K562 (cell line): ENCODE data around the gene CEP78. TPM values are rescaled to one million over a fixed set of nuclear protein-coding genes. Genes with fewer than 3 reads are reported as not detected.

Experiments
- ATAC-seq: fragments of 200-7000 bp; cut with Tn5 transposase; 3 replicates; pipeline ENCODE4 v1.9.1; 2020; ENCODE audit warnings: moderate library complexity
- BruUV-seq: library from RNA; stranded (reverse); fragments of 400-500 nt; replicated peaks from 2 replicates; lab custom pipeline; 2021; lab: Mats Ljungman, UMichigan
- CTCF ChIA-PET: fragments of 300-600 bp; formaldehyde crosslinking; extraction: SDS; loops from one replicate; lab custom pipeline; 2021; ENCODE audit warnings: low intra/inter-chr PET ratio; lab: Yijun Ruan, JAX
- POLR2A ChIA-PET: fragments of 300-600, 350-650 bp; sonication (Branson Sonifier 250); formaldehyde crosslinking; extraction: SDS; loops from one replicate; lab custom pipeline; 2021; ENCODE audit warnings: antibody characterized with exemption, inconsistent platforms; lab: Yijun Ruan, JAX
- DNase-seq, 4 experiments: peaks; one replicate each; pipeline versions ENCODE4 v3.0.0 to v3.0.0-alpha.2; 2011 to 2018; ENCODE audit warnings: low spot score in 3 of 4, mixed read lengths in 3 of 4; ENCODE audit errors: extremely low read depth in 1 of 4
- FAIRE-seq: peaks from 2 replicates; lab custom pipeline; 2011; peaks lifted over from hg19 to GRCh38; lab: Jason Lieb, UNC
- H2AFZ ChIP-seq: 2 replicates; pipeline ENCODE4 v1.6.0; 2011; ENCODE audit warnings: low read depth, low read length, control low read depth, inconsistent platforms
- H3K27ac ChIP-seq: fragments of 200-600 bp; 3 replicates; pipeline ENCODE4 v1.8.0; 2011; ENCODE audit warnings: low read depth, mild to moderate bottlenecking, control low read depth, inconsistent platforms, low read length, moderate library complexity, mixed read lengths; ENCODE audit errors: extremely low read depth
- H3K27me3 ChIP-seq, 2 experiments: fragments of 300-600 bp in 1 of 2; 2 replicates in 1 of 2; 3 replicates in 1 of 2; pipeline versions ENCODE4 v1.6.0 to v1.8.0; 2011; ENCODE audit warnings: inconsistent platforms in 2 of 2, low read length in 2 of 2, mild to moderate bottlenecking in 1 of 2, mixed read lengths in 1 of 2, moderate library complexity in 1 of 2; ENCODE audit not compliant: control insufficient read depth in 2 of 2, insufficient read depth in 2 of 2
- H3K36me3 ChIP-seq: fragments of 300-600 bp; 3 replicates; pipeline ENCODE4 v1.8.0; 2011; ENCODE audit warnings: mild to moderate bottlenecking, low read length, inconsistent platforms; ENCODE audit not compliant: control insufficient read depth, insufficient read depth
- H3K4me1 ChIP-seq, 2 experiments: fragments of 200-600 bp in 1 of 2; replicated peaks in 1 of 2; 2 replicates in 1 of 2; 3 replicates in 1 of 2; pipeline versions ENCODE4 v1.5.1 to v1.8.0; 2011; ENCODE audit warnings: inconsistent platforms in 2 of 2, low read length in 2 of 2, mild to moderate bottlenecking in 1 of 2, mixed read lengths in 1 of 2, moderate library complexity in 1 of 2; ENCODE audit not compliant: control insufficient read depth in 2 of 2, insufficient read depth in 2 of 2
- H3K4me2 ChIP-seq: 2 replicates; pipeline ENCODE4 v1.6.1; 2011; ENCODE audit warnings: low read length, control low read depth, inconsistent platforms, mixed read lengths; ENCODE audit not compliant: insufficient read depth
- H3K4me3 ChIP-seq: fragments of 200-600 bp; sonication (generic), shearing (Covaris generic); 2 replicates; pipeline ENCODE4 v1.5.1; 2016; ENCODE audit warnings: control low read depth, inconsistent platforms
- H3K79me2 ChIP-seq: fragments of 200-600 bp; 3 replicates; pipeline ENCODE4 v1.8.0; 2011; ENCODE audit warnings: low read length, inconsistent platforms; ENCODE audit not compliant: control insufficient read depth, insufficient read depth
- H3K9ac ChIP-seq, 2 experiments: 2 replicates each; pipeline versions ENCODE4 v1.6.0 to v1.6.1; 2011; ENCODE audit warnings: low read depth in 2 of 2, low read length in 2 of 2, control low read depth in 1 of 2, inconsistent platforms in 1 of 2, mild to moderate bottlenecking in 1 of 2, mixed read lengths in 1 of 2; ENCODE audit not compliant: insufficient read depth in 1 of 2
- H3K9me1 ChIP-seq: one replicate; pipeline ENCODE4 v1.6.0; 2011; ENCODE audit warnings: inconsistent platforms, mild to moderate bottlenecking, low read length, moderate library complexity; ENCODE audit not compliant: control insufficient read depth, insufficient read depth
- H3K9me3 ChIP-seq: replicated peaks from 2 replicates; pipeline ENCODE4 v1.5.1; 2011; ENCODE audit warnings: low read depth, low read length, inconsistent platforms; ENCODE audit not compliant: control insufficient read depth, insufficient read depth
- H4K20me1 ChIP-seq: replicated peaks from 2 replicates; pipeline ENCODE4 v1.6.1; 2011; ENCODE audit warnings: low read length, inconsistent platforms, mixed read lengths; ENCODE audit not compliant: control insufficient read depth, insufficient read depth
- BRCA1 ChIP-seq, 2 experiments: fragments of 450-650 bp in 1 of 2; sonication (generic) in 1 of 2; formaldehyde crosslinking in 1 of 2; IDR thresholded peaks; 2 replicates each; pipeline versions ENCODE4 v1.5.0 to v1.6.1; 2017 to 2020; ENCODE audit warnings: mild to moderate bottlenecking in 1 of 2, missing genetic modification reagents in 1 of 2
- CBFB ChIP-seq: sonication (generic); formaldehyde crosslinking; IDR thresholded peaks from 2 replicates; pipeline ENCODE4 v1.4.0; 2020; ENCODE audit warnings: mild to moderate bottlenecking, missing genetic modification reagents
- CCAR2 ChIP-seq: fragments of 200-400 bp; formaldehyde crosslinking; IDR thresholded peaks from 2 replicates; pipeline ENCODE4 v1.6.1; 2017; ENCODE audit warnings: mild to moderate bottlenecking, low read depth, low read length
- CHD1 ChIP-seq: fragments of 200-600 bp; sonication (generic); IDR thresholded peaks from one replicate; pipeline ENCODE4 v1.6.1; 2012; ENCODE audit warnings: mild to moderate bottlenecking, moderate library complexity, low read length, inconsistent platforms
- DDX20 ChIP-seq: fragments of 450-650 bp; IDR thresholded peaks from 2 replicates; pipeline ENCODE4 v1.6.1; 2016; ENCODE audit warnings: missing genetic modification characterization, low read depth, mild to moderate bottlenecking, missing compliant biosample characterization, moderate library complexity
- GABPA ChIP-seq: fragments of 200-800 bp; sonication (Bioruptor generic); conservative IDR thresholded peaks from 2 replicates; pipeline ENCODE4 v1.6.1; 2016; ENCODE audit warnings: low read depth, missing genetic modification characterization, missing compliant biosample characterization
- GABPB2 ChIP-seq: fragments of 250-450 bp; sonication (Bioruptor Pico); conservative IDR thresholded peaks from 2 replicates; pipeline ENCODE4 v1.5.1; 2021; ENCODE audit warnings: mild to moderate bottlenecking
- MEF2D ChIP-seq: conservative IDR thresholded peaks from 2 replicates; pipeline ENCODE4 v1.6.1; 2016; ENCODE audit warnings: low read depth, missing genetic modification characterization, missing compliant biosample characterization
- NFXL1 ChIP-seq: fragments of 450-650 bp; formaldehyde crosslinking; IDR thresholded peaks from 2 replicates; pipeline ENCODE4 v1.4.0; 2021; ENCODE audit warnings: mild to moderate bottlenecking
- PBX2 ChIP-seq, 2 experiments: IDR thresholded peaks in 1 of 2; conservative IDR thresholded peaks in 1 of 2; 2 replicates each; pipeline ENCODE4 v1.6.1; 2016; ENCODE audit warnings: low read depth in 2 of 2, mild to moderate bottlenecking in 1 of 2, missing compliant biosample characterization in 1 of 2, missing genetic modification characterization in 1 of 2, moderate library complexity in 1 of 2
- SP2 ChIP-seq: IDR thresholded peaks from 2 replicates; pipeline ENCODE4 v1.6.1; 2011; ENCODE audit warnings: mild to moderate bottlenecking, low read depth, low read length, moderate library complexity; ENCODE audit not compliant: poor library complexity, severe bottlenecking; ENCODE audit errors: extremely low read depth
- XRCC4 ChIP-seq: IDR thresholded peaks from one replicate; pipeline ENCODE4 v1.6.1; 2011; ENCODE audit not compliant: insufficient read depth, insufficient read length; ENCODE audit errors: extremely low read depth
- YBX1 ChIP-seq: fragments of 450-650 bp; IDR thresholded peaks from 2 replicates; pipeline ENCODE4 v1.7.1; 2016; ENCODE audit warnings: mild to moderate bottlenecking
- ZBTB1 ChIP-seq: sonication (generic); formaldehyde crosslinking; IDR thresholded peaks from 2 replicates; pipeline ENCODE4 v1.8.1; 2023; ENCODE audit warnings: missing genetic modification reagents, low read depth, mild to moderate bottlenecking, borderline replicate concordance
- ZBTB8A ChIP-seq: fragments of 450-650 bp; IDR thresholded peaks from 2 replicates; pipeline ENCODE4 v1.6.1; 2018; ENCODE audit warnings: mild to moderate bottlenecking, moderate library complexity; ENCODE audit not compliant: partially characterized antibody
- ZNF79 ChIP-seq: fragments of 250-450 bp; sonication (Bioruptor Pico); IDR thresholded peaks from 2 replicates; pipeline ENCODE4 v1.4.0; 2020; ENCODE audit warnings: low read depth, mild to moderate bottlenecking, moderate library complexity
- whole genome bisulfite sequencing: fragments of 100-300 bp; shearing (Covaris generic); methylation state at CpG from one replicate; pipeline ENCODE4 v1.1.6; 2016; ENCODE audit warnings: low coverage, mixed read lengths; ENCODE audit not compliant: insufficient coverage; ENCODE audit errors: missing lambda C conversion rate; 5-methylcytosine and 5-hydroxymethylcytosine counted together
- in situ Hi-C: fragments of 300-500 bp; cut with MboI; formaldehyde crosslinking; loops from 4 replicates; pipeline ENCODE4 v1.15.0; 2018; ENCODE audit warnings: inconsistent platforms, mixed read lengths
- intact Hi-C: fragments of 100-400 bp; cut with micrococcal nuclease; formaldehyde crosslinking; loops from 2 replicates; pipeline ENCODE4 v1.14.2; 2022
- polyA plus RNA-seq, 8 experiments: library from polyadenylated mRNA; depleted of rRNA in 4 of 8; stranded (reverse) in 5 of 8; unstranded in 3 of 8; fragments of >200 nt; fragmentation: Nextera tagmentation in 2 of 8; fragmentation: Illumina TruSeq in 1 of 8; extraction: Ambion mirVana in 2 of 8; extraction: Trizol in 1 of 8; gene quantifications; 2 replicates each; pipeline versions ENCODE4 v1.2.1 to v1.2.3, GENCODE V29; 2011 to 2014; ENCODE audit warnings: inconsistent platforms in 1 of 8, missing spikeins in 1 of 8
- total RNA-seq, 7 experiments: library from RNA; depleted of rRNA in 6 of 7; stranded (reverse); fragments of >200 nt in 6 of 7; fragmentation: Illumina TruSeq in 2 of 7; extraction: Trizol in 2 of 7; gene quantifications; 2 replicates each; pipeline versions ENCODE4 v1.2.1 to v1.2.3, GENCODE V29; 2011 to 2021; ENCODE audit warnings: low replicate concordance in 1 of 7
- TF ChIP-seq, protein P1 (sequence below): sonication (generic); formaldehyde crosslinking; IDR thresholded peaks from 2 replicates; pipeline ENCODE4 v1.8.1; 2022; ENCODE audit warnings: missing genetic modification reagents
- TF ChIP-seq, protein P2 (sequence below): fragments of 450-650 bp; IDR thresholded peaks from 2 replicates; pipeline ENCODE4 v1.6.1; 2016

The CEP78 gene
- total and polyA plus RNA-seq, 9 of the 15 experiments (the other 6 are each of a cell fraction or from before 2014, with no cell fraction given): 3.5 to 26.0 (median 21.5) TPM

- BruUV-seq: no TSS peak
- Histone ChIP-seq H3K9me1 (no peaks in the 10 kb centered on the region), H3K27ac (no peak overlapping the region), H3K4me3 (no peak overlapping the region), H3K79me2 (no peaks in the 10 kb centered on the region), H4K20me1 (no peaks in the 10 kb centered on the region), H3K9ac (no peak overlapping the region), H3K36me3 (no peaks in the 10 kb centered on the region), H2AFZ (no peak overlapping the region), H3K27me3 (no peaks in the 10 kb centered on the region), H3K4me1 (no peaks in the 10 kb centered on the region), H3K4me2 (no peak overlapping the region), H3K9me3 (no peaks in the 10 kb centered on the region)
- TF ChIP-seq ZBTB8A (no peak), SP2 (no peak), PBX2 (CRISPR knock-in tag; IDR thresholded peaks at IDR 0.05; ENCODE audit: low read depth) (no peak), PBX2 (tag; conservative IDR thresholded peaks at IDR 0.05; ENCODE audit: low read depth) (no peak), BRCA1 (IDR thresholded peaks at IDR 0.05) (no peak), BRCA1 (CRISPR knock-in tag; IDR thresholded peaks at IDR 0.05) (no peak), ZBTB1 (CRISPR knock-in tag) (no peak), CCAR2 (no peak), NFXL1 (CRISPR knock-in tag) (no peak), GABPA (no peak), YBX1 (no peak), ZNF79 (no peak), XRCC4 (no peak), CBFB (no peak), MEF2D (tag) (no peak), CHD1 (no peak), DDX20 (tag) (no peak), GABPB2 (CRISPR knock-in tag) (no peak)
- TF ChIP-seq, protein P1, sequence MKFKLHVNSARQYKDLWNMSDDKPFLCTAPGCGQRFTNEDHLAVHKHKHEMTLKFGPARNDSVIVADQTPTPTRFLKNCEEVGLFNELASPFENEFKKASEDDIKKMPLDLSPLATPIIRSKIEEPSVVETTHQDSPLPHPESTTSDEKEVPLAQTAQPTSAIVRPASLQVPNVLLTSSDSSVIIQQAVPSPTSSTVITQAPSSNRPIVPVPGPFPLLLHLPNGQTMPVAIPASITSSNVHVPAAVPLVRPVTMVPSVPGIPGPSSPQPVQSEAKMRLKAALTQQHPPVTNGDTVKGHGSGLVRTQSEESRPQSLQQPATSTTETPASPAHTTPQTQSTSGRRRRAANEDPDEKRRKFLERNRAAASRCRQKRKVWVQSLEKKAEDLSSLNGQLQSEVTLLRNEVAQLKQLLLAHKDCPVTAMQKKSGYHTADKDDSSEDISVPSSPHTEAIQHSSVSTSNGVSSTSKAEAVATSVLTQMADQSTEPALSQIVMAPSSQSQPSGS (CRISPR knock-in tag): no peak
- TF ChIP-seq, protein P2, sequence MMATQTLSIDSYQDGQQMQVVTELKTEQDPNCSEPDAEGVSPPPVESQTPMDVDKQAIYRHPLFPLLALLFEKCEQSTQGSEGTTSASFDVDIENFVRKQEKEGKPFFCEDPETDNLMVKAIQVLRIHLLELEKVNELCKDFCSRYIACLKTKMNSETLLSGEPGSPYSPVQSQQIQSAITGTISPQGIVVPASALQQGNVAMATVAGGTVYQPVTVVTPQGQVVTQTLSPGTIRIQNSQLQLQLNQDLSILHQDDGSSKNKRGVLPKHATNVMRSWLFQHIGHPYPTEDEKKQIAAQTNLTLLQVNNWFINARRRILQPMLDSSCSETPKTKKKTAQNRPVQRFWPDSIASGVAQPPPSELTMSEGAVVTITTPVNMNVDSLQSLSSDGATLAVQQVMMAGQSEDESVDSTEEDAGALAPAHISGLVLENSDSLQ: no peak
- no peak for FAIRE-seq
- POLR2A ChIA-PET: no interaction called here
- no peak for DNase-seq
- intact Hi-C loops (no loop called here), in situ Hi-C loops (no loop called here)
- 0% methylated on average over 5 of the region's 5 CpGs for WGBS
- no peak for ATAC-seq
- CTCF ChIA-PET: no interaction called here
These were observed 46.4 kb upstream of the CEP78 start for GRCh38 chr9:78189461-78189860.
